ENCODE data around the gene GTF3A.

GRCh38 chr13:27461940-27462584, 37.6 kb downstream of the GTF3A start:
- TF ChIP-seq GATA2 (IDR thresholded peaks at IDR 0.05; ENCODE audit: low read depth, low read length), result no peak
- TF ChIP-seq GATA3 (IDR thresholded peaks at IDR 0.05; ENCODE audit: low read depth, low read length), result no peak

Measured in SH-SY5Y (cell line).